Activated CD4-positive, alpha-beta T cell treated with anti-CD3 and anti-CD28 coated beads, Interleukin-2, amount 10 ng/mL, durations not matched to agents 24 days and 14 days (primary cell): ENCODE data around the gene CDKL2. TPM values are rescaled to one million over a fixed set of nuclear protein-coding genes. Genes with fewer than 3 reads are reported as not detected.

ENCODE experiments used
- DNase-seq: peaks from one replicate; pipeline ENCODE4 v3.0.0; 2022
- H3K27ac Mint-ChIP-seq: one replicate; pipeline ENCODE4 v1.8.0; 2022; ENCODE audit warnings: mild to moderate bottlenecking, mixed read lengths
- H3K27me3 Mint-ChIP-seq: one replicate; pipeline ENCODE4 v1.8.0; 2022; ENCODE audit warnings: mixed read lengths
- H3K36me3 Mint-ChIP-seq: one replicate; pipeline ENCODE4 v1.8.0; 2022; ENCODE audit warnings: low read depth, mild to moderate bottlenecking, mixed read lengths
- H3K4me1 Mint-ChIP-seq: one replicate; pipeline ENCODE4 v1.8.0; 2021; ENCODE audit warnings: mixed read lengths
- H3K4me3 Mint-ChIP-seq: one replicate; pipeline ENCODE4 v1.8.0; 2022; ENCODE audit warnings: mild to moderate bottlenecking, moderate library complexity, mixed read lengths
- H3K9me3 Mint-ChIP-seq: one replicate; pipeline ENCODE4 v1.8.0; 2021; ENCODE audit warnings: mixed read lengths
- intact Hi-C: fragments of 100-400 bp; cut with micrococcal nuclease; formaldehyde crosslinking; loops from one replicate; pipeline ENCODE4 v1.15.1; 2023
- total RNA-seq: library from RNA; stranded (reverse); gene quantifications from 2 replicates; pipeline ENCODE4 v1.2.3, GENCODE V29; 2022

Gene CDKL2
- total RNA-seq, 1 donor from 2014 or later, result not detected

DNA sequence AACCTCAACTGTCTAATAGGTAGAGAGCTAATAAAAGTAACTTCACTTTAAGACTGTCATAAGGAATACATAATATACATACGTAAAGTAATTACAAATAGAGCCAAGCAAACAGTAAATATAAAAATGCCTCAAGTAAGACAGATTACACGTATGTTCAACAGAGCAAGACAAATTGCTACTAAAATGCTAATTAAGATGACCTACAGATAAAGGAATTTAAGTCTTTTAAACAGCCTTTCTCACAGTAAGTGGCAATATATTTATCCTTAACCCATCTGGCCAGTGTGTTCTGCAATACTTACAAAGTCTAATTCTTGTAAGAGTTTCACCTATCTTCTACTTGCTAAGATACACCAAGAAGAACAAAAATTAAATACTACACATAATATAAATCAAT is 30.2 kb upstream of the CDKL2 start:
- no peaks in the 10 kb centered on the region for H3K9me3 Mint-ChIP-seq
- intact Hi-C loops, result no loop called here
- no peak overlapping the region for H3K4me3 Mint-ChIP-seq
- no peaks in the 10 kb centered on the region for H3K27me3 Mint-ChIP-seq
- DNase-seq, result no peak
- peaks cover 55% of the 10 kb centered on the region for H3K4me1 Mint-ChIP-seq
- peaks cover 49% of the 10 kb centered on the region for H3K36me3 Mint-ChIP-seq
- no peak overlapping the region for H3K27ac Mint-ChIP-seq

- Mint-ChIP-seq H3K27ac (peak overlapping the region; percentile 15), H3K4me1 (peaks cover 56% of the 10 kb centered on the region), H3K36me3 (peaks cover 53% of the 10 kb centered on the region), H3K27me3 (no peaks in the 10 kb centered on the region), H3K9me3 (no peaks in the 10 kb centered on the region), H3K4me3 (no peak overlapping the region)
- DNase-seq, result no peak
- intact Hi-C loops, result no loop called here
Observed at GRCh38 chr4:75659512-75660031, 29.2 kb upstream of the CDKL2 start.

- Mint-ChIP-seq H3K4me3 (peak overlapping the region; percentile 30), H3K27me3 (no peaks in the 10 kb centered on the region), H3K9me3 (no peaks in the 10 kb centered on the region), H3K4me1 (peaks cover 62% of the 10 kb centered on the region), H3K36me3 (peaks cover 59% of the 10 kb centered on the region), H3K27ac (no peak overlapping the region)
- DNase-seq, result peak; percentile 50
- intact Hi-C loops, result no loop called here
Observed at GRCh38 chr4:75658876-75659275, 28.5 kb upstream of the CDKL2 start.

GRCh38 chr4:75655562-75655961 is 25.2 kb upstream of the CDKL2 start:
- no peaks in the 10 kb centered on the region for H3K9me3 Mint-ChIP-seq
- intact Hi-C loops, result loop anchor here (1.0 kb wide), 4 partner anchors 18 to 69 kb away; partner anchors contain the start of genes CDKL2, G3BP2 and USO1
- peak overlapping the region; percentile 72 for H3K4me3 Mint-ChIP-seq
- H3K4me1 Mint-ChIP-seq, result peaks cover 51% of the 10 kb centered on the region
- H3K27me3 Mint-ChIP-seq, result no peaks in the 10 kb centered on the region
- H3K36me3 Mint-ChIP-seq, result peaks cover 60% of the 10 kb centered on the region
- peak overlapping the region; percentile 90 for H3K27ac Mint-ChIP-seq
- DNase-seq, result peak; percentile 83

DNA sequence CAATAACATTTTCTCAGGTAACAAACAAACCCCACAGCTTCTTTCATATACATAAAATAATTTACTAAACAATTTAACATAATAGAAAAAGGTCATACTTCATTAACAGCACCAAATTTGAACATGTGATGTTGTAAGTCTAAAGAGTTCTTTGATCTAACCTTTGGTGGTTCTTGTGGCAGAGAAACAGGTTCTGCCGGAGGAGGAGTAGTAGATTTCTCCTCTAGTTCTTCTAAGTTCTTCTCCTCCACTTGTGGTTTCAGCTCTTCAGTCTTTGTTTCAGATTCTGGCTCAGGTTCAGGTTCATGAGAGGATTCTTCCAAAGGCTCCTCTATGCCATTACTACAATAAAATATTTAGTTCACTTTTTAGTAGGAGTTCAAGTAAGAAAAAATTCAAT is 24.6 kb upstream of the CDKL2 start:
- peak; percentile 82 for DNase-seq
- intact Hi-C loops, result loop anchor here (1.0 to 5.0 kb wide), 5 partner anchors 18 to 143 kb away; partner anchors contain the start of genes CDKL2, G3BP2, RCHY1 and THAP6
- H3K4me3 Mint-ChIP-seq, result peak overlapping the region; percentile 76
- H3K36me3 Mint-ChIP-seq, result peaks cover 59% of the 10 kb centered on the region
- H3K4me1 Mint-ChIP-seq, result peaks cover 50% of the 10 kb centered on the region
- no peaks in the 10 kb centered on the region for H3K9me3 Mint-ChIP-seq
- H3K27me3 Mint-ChIP-seq, result no peaks in the 10 kb centered on the region
- peak overlapping the region; percentile 90 for H3K27ac Mint-ChIP-seq

DNA sequence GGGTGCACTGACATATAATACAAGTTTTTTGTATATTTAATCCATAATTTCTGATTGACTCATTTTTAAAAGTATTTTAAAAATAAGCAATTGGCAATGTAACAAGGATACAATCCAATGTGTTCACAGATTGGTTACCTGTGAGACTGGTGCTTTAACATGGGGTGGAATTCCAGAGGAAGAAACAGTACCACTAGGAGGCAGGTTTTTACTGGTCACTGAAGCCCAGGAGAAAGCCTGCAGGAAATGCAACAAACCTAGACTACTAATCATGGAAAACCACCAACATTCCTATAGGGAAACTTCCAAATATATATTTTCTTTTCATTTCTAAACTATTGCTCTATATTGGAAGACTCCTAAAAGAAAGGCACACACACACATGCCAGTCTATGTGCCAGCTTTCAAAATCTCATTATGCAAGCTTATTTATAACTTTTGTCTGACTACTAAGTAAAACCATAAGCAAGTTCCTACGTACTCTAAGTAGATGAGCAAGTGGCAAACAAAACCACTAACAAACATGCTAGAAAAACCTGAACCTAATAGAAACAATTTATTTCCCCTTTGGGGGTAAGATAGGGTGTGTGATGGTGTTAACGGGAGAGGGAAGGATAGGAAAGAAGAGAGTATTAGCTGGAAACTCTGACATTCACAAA is 23.6 kb upstream of the CDKL2 start:
- peaks cover 42% of the 10 kb centered on the region for H3K4me1 Mint-ChIP-seq
- peaks cover 56% of the 10 kb centered on the region for H3K36me3 Mint-ChIP-seq

GRCh38 chr4:75644095-75644494 is 13.8 kb upstream of the CDKL2 start:
- peaks cover 73% of the 10 kb centered on the region for H3K36me3 Mint-ChIP-seq
- peak overlapping the region; percentile 13 for H3K27ac Mint-ChIP-seq
- no peaks in the 10 kb centered on the region for H3K27me3 Mint-ChIP-seq
- no peaks in the 10 kb centered on the region for H3K9me3 Mint-ChIP-seq
- no peak for DNase-seq
- no peak overlapping the region for H3K4me3 Mint-ChIP-seq
- intact Hi-C loops, result no loop called here
- peaks cover 11% of the 10 kb centered on the region for H3K4me1 Mint-ChIP-seq

More for the DNA sequence above, 23.6 kb upstream of the CDKL2 start:
- no peaks in the 10 kb centered on the region for H3K9me3 Mint-ChIP-seq
- no peaks in the 10 kb centered on the region for H3K27me3 Mint-ChIP-seq
- H3K27ac Mint-ChIP-seq, result peak overlapping the region; percentile 81
- H3K4me3 Mint-ChIP-seq, result peak overlapping the region; percentile 76
- DNase-seq, result no peak
- intact Hi-C loops, result loop anchor here (5.0 kb wide), 1 partner anchor 142 kb away; the partner anchor contains the start of genes RCHY1 and THAP6

- H3K36me3 Mint-ChIP-seq, result peaks cover 71% of the 10 kb centered on the region
- DNase-seq, result no peak
- H3K4me3 Mint-ChIP-seq, result no peak overlapping the region
- H3K4me1 Mint-ChIP-seq, result peaks cover 11% of the 10 kb centered on the region
- intact Hi-C loops, result no loop called here
- no peak overlapping the region for H3K27ac Mint-ChIP-seq
- H3K27me3 Mint-ChIP-seq, result no peaks in the 10 kb centered on the region
- H3K9me3 Mint-ChIP-seq, result no peaks in the 10 kb centered on the region
Observed at GRCh38 chr4:75643651-75644050, 13.3 kb upstream of the CDKL2 start.

DNA sequence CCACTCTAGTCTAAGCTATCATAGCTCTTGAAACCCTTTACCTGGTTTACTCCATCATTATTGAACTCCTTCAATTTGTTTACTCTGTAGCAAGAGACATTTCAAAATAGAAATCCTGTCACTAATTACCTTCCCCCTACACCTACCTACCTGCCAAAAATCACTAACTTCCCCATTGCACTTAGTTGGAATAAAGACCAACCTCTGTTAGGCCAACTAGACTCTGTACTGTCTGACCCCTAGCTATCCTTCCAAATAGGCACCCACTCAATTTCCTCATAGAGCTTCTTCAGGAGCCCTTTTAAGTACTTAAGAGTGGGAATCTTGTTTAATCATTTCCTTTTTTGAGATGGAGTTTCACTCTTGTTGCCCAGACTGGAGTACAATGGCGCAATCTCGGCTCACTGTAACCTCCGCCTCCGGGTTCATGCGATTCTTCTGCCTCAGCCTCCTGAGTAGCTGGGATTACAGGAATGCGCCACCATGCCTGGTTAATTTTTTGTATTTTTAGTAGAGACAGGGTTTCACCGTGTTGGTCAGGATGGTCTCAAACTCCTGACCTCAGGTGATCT is 8.9 kb upstream of the CDKL2 start:
- Mint-ChIP-seq H3K9me3 (no peaks in the 10 kb centered on the region), H3K4me3 (no peak overlapping the region), H3K36me3 (peaks cover 32% of the 10 kb centered on the region), H3K27ac (no peak overlapping the region), H3K4me1 (peaks cover 10% of the 10 kb centered on the region), H3K27me3 (no peaks in the 10 kb centered on the region)
- intact Hi-C loops, result no loop called here
- no peak for DNase-seq

DNA sequence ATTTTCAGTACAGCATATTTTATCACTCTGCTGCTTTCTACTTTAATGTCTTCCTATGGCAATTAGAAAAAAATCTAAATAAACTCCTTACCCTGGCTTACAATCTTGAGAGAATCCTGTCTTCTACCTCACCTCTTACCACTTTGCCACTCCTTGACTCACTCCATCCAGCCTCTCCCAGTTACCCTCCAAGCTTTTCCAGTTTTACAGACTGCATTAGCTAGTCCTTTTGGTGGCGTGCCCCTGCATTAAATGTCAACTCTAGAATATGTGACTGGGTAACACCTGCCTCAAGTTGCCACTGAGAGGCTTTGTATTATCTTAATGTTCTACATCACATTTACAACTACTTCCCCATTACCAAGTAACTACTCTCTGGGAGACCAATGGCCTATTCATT is 7.5 kb upstream of the CDKL2 start:
- H3K27ac Mint-ChIP-seq, result no peak overlapping the region
- intact Hi-C loops, result no loop called here
- peaks cover 12% of the 10 kb centered on the region for H3K4me1 Mint-ChIP-seq

DNA sequence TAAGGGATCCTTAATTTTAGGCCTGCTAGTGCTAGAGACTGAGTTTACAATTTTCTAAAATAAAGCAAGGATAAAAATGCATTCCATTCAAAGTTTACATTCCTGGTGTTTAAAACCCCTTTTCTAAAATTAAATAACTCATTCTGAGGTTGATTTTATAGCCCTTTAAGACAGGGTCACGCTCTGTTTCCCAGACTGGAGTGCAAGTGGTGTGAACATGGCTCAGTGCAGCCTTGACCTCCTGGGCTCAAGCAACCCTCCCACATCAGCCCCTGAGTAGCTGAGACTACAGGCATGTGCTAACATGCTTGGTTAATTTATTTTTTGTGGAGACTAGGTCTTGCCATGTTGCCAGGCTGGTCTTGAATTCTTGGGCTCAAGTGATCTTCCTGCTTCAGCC is 6.8 kb upstream of the CDKL2 start:
- H3K27ac Mint-ChIP-seq, result no peak overlapping the region
- peaks cover 12% of the 10 kb centered on the region for H3K4me1 Mint-ChIP-seq
- H3K36me3 Mint-ChIP-seq, result peaks cover 20% of the 10 kb centered on the region
- intact Hi-C loops, result no loop called here
- H3K9me3 Mint-ChIP-seq, result no peaks in the 10 kb centered on the region
- H3K4me3 Mint-ChIP-seq, result no peak overlapping the region
- no peaks in the 10 kb centered on the region for H3K27me3 Mint-ChIP-seq
- DNase-seq, result no peak

More for the DNA sequence above, 7.5 kb upstream of the CDKL2 start:
- Mint-ChIP-seq H3K36me3 (peaks cover 22% of the 10 kb centered on the region), H3K9me3 (no peaks in the 10 kb centered on the region), H3K4me3 (no peak overlapping the region), H3K27me3 (no peaks in the 10 kb centered on the region)
- no peak for DNase-seq

DNA sequence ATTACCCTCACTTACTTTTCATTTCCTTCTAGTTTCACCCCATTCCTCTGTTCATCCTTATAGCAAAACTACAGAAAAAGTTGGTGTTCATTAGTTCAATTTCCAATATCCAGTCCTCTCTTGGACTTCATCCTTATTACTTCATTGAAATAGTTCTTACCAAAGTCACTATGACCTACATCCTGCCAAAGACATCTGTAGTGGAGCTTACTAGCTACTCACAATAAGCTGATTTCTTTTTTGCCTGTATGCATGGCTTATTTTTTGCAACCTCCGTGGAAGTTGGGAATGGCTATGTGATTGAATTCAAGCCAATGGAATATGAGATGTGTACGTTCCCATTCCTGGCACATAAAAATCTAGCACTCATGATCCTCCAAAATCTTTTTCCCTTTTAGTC is 4.6 kb upstream of the CDKL2 start:
- Mint-ChIP-seq H3K27ac (no peak overlapping the region), H3K9me3 (no peaks in the 10 kb centered on the region), H3K36me3 (peaks cover 7% of the 10 kb centered on the region), H3K4me3 (no peak overlapping the region), H3K27me3 (no peaks in the 10 kb centered on the region), H3K4me1 (peaks cover 21% of the 10 kb centered on the region)
- intact Hi-C loops, result loop anchor here (5.0 kb wide), 1 partner anchor 62 kb away; no protein-coding TSS in a partner anchor
- no peak for DNase-seq

DNA sequence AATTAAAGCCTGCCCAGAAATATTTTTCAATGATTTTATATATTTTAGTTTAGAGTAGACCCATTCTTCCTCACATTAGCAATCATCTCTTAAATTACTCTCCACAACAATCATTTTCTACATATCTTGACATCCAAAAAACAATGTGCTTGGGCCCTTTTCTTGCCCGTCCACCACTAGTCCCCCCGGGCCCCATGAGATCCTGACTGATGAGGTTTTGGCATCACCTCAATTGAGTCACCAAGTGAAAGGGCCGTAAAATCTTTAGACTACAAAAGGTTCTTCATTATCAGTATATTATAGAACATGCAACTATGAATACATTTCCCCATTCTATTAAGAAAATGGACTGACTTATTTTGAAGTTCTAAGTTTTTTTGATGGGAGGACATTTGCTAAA is 4.0 kb upstream of the CDKL2 start:
- Mint-ChIP-seq H3K9me3 (no peaks in the 10 kb centered on the region), H3K4me1 (peaks cover 18% of the 10 kb centered on the region), H3K4me3 (no peak overlapping the region), H3K27ac (no peak overlapping the region), H3K36me3 (peaks cover 3% of the 10 kb centered on the region), H3K27me3 (no peaks in the 10 kb centered on the region)
- no peak for DNase-seq
- intact Hi-C loops, result loop anchor here (5.0 kb wide), 1 partner anchor 63 kb away; no protein-coding TSS in a partner anchor

DNA sequence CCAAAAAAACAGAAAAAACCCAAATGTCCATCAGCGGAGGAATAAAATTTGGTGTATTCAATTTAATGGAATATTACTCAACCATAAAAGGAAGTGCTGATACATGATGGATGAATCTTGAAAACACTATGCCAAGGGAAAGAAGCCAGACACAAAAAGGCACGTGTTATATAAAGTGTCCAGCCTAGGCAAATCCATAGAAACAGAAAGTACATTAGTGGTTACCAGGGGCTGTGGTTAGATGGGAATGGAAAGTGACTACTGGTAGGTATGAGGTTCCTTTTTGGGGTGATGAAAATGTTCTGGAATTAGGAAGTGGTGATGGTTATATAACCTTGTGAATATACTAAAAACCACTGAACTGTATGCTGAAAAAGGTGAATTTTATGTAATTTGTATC is 3.5 kb upstream of the CDKL2 start:
- DNase-seq, result no peak
- no peak overlapping the region for H3K4me3 Mint-ChIP-seq
- peaks cover 3% of the 10 kb centered on the region for H3K36me3 Mint-ChIP-seq
- intact Hi-C loops, result loop anchor here (5.0 kb wide), 1 partner anchor 63 kb away; no protein-coding TSS in a partner anchor
- H3K9me3 Mint-ChIP-seq, result no peaks in the 10 kb centered on the region
- H3K27ac Mint-ChIP-seq, result no peak overlapping the region
- H3K4me1 Mint-ChIP-seq, result peaks cover 18% of the 10 kb centered on the region
- no peaks in the 10 kb centered on the region for H3K27me3 Mint-ChIP-seq
